T47D (cell line): Measurements from ENCODE around the gene TMEM92.
"Not testable (repeated sequence)": the region's sequence is repeated elsewhere in the genome, so short reads cannot be mapped to it uniquely, and the experiment has no call there.

Experiments
- DNase-seq, 2 experiments: peaks; one replicate each; pipeline versions ENCODE4 v3.0.0 to v3.0.0-alpha.2; 2011 to 2012; ENCODE audit warnings: low read depth in 1 of 2, low spot score in 1 of 2
- JUND ChIP-seq: IDR thresholded peaks from 2 replicates; pipeline ENCODE4 v1.6.1; 2012; ENCODE audit warnings: low read depth
- in situ Hi-C: cut with HindIII; loops from 2 replicates; pipeline ENCODE4 v1.10.0; 2016; ENCODE audit warnings: low sequenced_read_pairs, low pct_unique_long_range_greater_than_20kb

Gene TMEM92

DNA sequence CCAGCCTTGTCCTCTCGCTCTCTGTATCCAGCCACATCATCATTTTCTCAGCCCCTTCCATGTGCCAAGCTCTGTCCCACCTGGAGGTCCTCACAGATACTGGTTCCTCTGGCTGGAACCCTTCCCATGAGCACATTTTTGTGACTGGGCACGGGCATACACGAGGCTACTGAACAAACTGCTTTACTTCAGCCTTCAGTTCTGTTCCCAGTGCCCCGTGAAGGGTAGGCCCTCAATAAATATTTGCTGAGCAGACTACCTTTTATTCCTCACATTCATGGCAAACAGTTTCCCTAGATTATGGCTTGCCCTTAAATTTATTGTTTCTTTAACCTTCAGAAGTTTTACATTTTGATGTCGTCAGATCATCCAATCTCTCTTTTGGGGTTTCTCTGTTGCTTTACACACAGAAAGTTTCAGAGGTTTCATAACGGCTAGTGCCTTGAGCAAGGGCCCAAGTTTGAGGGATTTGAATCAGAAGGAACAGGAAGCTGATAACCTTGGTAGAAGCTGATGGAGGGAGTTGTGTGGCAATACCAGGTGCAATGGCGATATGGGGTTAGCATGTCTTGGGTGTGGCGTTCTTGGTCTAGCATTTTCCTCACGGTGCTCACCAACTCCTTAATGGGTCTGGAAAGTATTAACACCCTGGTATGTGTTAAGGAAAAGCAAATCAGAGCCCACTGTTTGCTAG is 27.8 kb downstream of the TMEM92 start:
- peak in 1 of 2 experiments; percentile 57 for DNase-seq
- TF ChIP-seq JUND, result no peak
- in situ Hi-C loops, result no loop called here

DNA sequence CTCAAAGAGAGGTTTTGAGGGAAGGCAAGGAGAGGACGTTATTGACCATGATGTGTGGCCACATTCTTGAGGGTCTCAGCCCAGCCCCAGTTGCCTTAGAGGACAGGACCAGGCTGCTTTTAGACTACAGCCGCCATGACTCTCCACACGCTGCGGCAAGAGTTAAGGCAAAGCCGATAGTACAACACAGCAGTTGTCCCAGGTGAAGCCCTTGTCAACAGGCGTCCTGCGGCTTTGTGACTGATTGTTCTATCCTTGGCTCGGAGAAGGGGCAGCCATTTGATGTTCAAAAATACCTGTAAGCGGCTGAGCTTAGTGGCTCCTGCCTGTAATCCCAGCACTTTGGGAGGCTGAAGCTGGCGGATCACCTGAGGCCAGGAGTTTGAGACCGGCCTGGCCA is 28.8 kb downstream of the TMEM92 start:
- no peak for DNase-seq
- in situ Hi-C loops, result no loop called here
- no peak for TF ChIP-seq JUND

- TF ChIP-seq JUND, result no peak
- in situ Hi-C loops, result no loop called here
- no peak for DNase-seq
Measured at GRCh38 chr17:50303596-50303995, 29.3 kb downstream of the TMEM92 start.

- in situ Hi-C loops, result no loop called here
- no peak for DNase-seq
Measured at GRCh38 chr17:50304781-50305404, 30.6 kb downstream of the TMEM92 start.

GRCh38 chr17:50307654-50308053 is 33.4 kb downstream of the TMEM92 start:
- DNase-seq, result peak in 1 of 2 experiments; percentile 98
- in situ Hi-C loops, result no loop called here
- no peak for TF ChIP-seq JUND

More at GRCh38 chr17:50304781-50305404, 30.6 kb downstream of the TMEM92 start:
- no peak for TF ChIP-seq JUND

GRCh38 chr17:50308666-50309065 is 34.4 kb downstream of the TMEM92 start:
- in situ Hi-C loops, result no loop called here
- DNase-seq, result no peak
- TF ChIP-seq JUND, result no peak

DNA sequence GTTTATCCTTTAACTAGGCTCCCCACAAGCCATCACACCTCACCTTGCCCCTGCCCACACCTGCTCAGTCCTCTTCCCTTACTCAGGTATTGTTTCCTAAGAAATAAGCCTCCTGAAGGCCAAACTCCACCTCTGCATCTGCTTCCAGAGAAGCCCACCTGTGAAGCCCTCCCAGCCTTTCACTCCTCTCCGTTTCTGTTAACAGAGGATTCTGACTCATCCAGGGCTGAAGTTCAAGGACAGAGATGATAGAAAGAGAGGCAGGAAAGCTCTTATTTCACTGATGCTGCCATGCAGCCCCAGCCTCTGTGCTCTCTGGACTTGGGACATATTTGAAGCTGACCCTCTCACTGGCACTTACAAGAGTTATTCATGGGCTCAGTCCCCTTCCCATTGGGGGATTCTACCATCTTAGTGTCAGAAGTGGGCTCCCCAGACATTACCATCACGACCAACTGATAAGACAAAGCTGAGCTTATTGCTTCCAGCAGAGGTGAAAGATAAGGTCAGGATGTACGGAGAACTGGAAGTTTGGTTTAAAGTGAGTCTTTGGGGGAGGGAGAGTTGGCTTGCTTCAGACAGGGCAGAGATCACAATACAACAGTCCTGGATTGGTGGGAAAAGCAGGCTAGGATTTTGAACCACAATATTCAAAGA is 36.3 kb downstream of the TMEM92 start:
- TF ChIP-seq JUND, result no peak
- DNase-seq, result no peak
- in situ Hi-C loops, result no loop called here

DNA sequence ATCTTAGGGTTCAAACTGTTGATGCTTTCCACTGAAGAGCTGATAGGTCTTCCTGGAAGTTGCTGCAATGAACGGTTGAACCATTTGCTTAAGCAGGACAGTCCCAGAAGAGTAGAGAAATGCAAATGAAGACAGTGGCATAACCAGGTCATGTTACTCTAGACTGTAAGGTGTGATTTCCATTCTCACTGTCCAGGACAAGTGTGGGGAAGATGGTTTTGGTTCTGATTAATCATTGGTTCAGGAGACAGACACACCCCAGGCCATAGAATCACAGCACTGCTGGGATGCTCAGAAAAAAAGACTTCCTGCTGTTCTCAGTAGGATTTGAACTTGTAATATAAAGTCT is 36.8 kb downstream of the TMEM92 start:
- peak in 1 of 2 experiments; percentile 32 for DNase-seq
- no peak for TF ChIP-seq JUND
- in situ Hi-C loops, result no loop called here

- no peak for TF ChIP-seq JUND
Measured at GRCh38 chr17:50311483-50311882, 37.2 kb downstream of the TMEM92 start.

DNA sequence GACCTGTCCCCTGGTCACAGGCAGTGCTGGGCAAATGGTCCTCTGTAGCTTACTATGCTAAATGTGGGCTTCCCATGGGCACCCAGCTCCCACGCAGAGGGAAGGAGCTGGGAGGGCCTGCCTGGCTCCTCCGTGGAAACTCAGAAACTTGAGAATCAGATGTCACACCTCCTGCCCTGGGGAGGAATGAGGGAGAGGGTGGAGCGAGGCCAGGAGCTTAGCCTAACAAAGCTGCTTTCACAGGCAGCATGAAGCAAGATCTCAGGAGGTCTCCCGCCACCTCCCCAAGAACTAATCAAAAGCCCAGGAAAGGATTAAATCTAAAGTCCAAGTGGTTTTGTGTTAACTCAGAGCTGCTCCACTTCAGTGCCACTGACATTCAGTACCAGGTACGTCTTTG is 38.0 kb downstream of the TMEM92 start:
- in situ Hi-C loops, result no loop called here
- TF ChIP-seq JUND, result no peak
- DNase-seq, result peak in 1 of 2 experiments; percentile 86

More at GRCh38 chr17:50311483-50311882, 37.2 kb downstream of the TMEM92 start:
- DNase-seq, result peak in 1 of 2 experiments; percentile 62
- in situ Hi-C loops, result no loop called here

DNA sequence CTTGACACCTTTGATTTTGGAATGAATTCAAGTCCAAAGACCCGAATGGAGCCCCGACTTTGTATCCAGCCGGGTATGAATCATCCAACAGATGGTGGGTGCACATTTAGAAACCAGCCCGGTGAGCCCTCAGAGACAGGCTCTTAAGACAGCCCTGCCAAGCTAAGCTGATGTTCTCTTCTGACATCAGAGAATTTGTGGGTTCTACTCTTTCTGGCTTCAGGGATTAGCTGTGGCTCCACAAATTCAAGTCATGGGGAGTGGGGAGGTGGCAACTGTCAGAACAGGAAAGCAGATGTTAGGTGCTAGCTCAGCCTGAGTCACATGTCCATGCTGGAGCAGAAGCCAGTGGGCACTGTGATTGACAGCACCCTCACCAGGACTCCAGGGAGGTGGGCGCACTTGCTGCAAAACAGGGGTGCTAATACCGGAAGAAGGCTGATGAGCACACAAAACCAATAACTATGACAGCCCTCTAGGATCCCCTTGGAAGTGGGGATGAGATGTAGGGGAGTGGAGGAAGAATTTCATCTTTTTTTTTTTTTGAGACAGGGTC is 40.3 kb downstream of the TMEM92 start:
- DNase-seq, result no peak
- in situ Hi-C loops, result no loop called here
- no peak for TF ChIP-seq JUND

- DNase-seq, result no peak
- TF ChIP-seq JUND, result no peak
- in situ Hi-C loops, result no loop called here
Measured at GRCh38 chr17:50316016-50316587, 41.8 kb downstream of the TMEM92 start.

- in situ Hi-C loops, DNase-seq: not testable (repeated sequence)
Measured at GRCh38 chr17:50316660-50317059, 42.4 kb downstream of the TMEM92 start.
